Activated CD4-positive, alpha-beta memory T cell treated with anti-CD3 and anti-CD28 coated beads for 36 hours (primary cell): ENCODE measurements around the gene CIAO2A. TPM values are rescaled to one million over a fixed set of nuclear protein-coding genes. Genes with fewer than 3 reads are reported as not detected.

Source experiments
- CTCF ChIA-PET: fragments of 350-600 bp; sonication (Branson Sonifier 250); formaldehyde crosslinking; loops from one replicate; lab custom pipeline; 2021; ENCODE audit warnings: antibody characterized with exemption, inconsistent platforms; lab: Charles Lee
- POLR2A ChIA-PET: fragments of 350-600 bp; sonication (Branson Sonifier 250); formaldehyde crosslinking; loops from one replicate; lab custom pipeline; 2021; ENCODE audit warnings: antibody characterized with exemption; lab: Charles Lee
- DNase-seq: peaks from one replicate; pipeline ENCODE4 v3.0.0-alpha.2; 2020
- H3K27ac Mint-ChIP-seq: one replicate; pipeline ENCODE4 v1.8.0; 2021; ENCODE audit warnings: mixed read lengths
- H3K27me3 Mint-ChIP-seq: one replicate; pipeline ENCODE4 v1.8.0; 2021; ENCODE audit warnings: mixed read lengths
- H3K36me3 Mint-ChIP-seq: one replicate; pipeline ENCODE4 v1.8.0; 2021; ENCODE audit warnings: mixed read lengths
- H3K4me1 Mint-ChIP-seq: one replicate; pipeline ENCODE4 v1.8.0; 2021; ENCODE audit warnings: low read depth, mixed read lengths
- H3K4me3 Mint-ChIP-seq: one replicate; pipeline ENCODE4 v1.8.0; 2021; ENCODE audit warnings: mild to moderate bottlenecking, mixed read lengths
- H3K9me3 Mint-ChIP-seq: one replicate; pipeline ENCODE4 v1.8.0; 2021; ENCODE audit warnings: mixed read lengths
- intact Hi-C: fragments of 100-400 bp; cut with micrococcal nuclease; formaldehyde crosslinking; loops from one replicate; pipeline ENCODE4 v1.15.1; 2023
- total RNA-seq, 2 experiments: library from RNA; stranded (reverse); gene quantifications; one replicate each; pipeline ENCODE4 v1.2.3, GENCODE V29; 2021

The CIAO2A gene
- total RNA-seq, 2 experiments from 2014 or later, result 95.4 to 97.4 TPM

- Mint-ChIP-seq H3K27me3 (peaks cover 14% of the 10 kb centered on the region), H3K4me3 (no peak overlapping the region), H3K9me3 (no peaks in the 10 kb centered on the region), H3K27ac (no peak overlapping the region), H3K36me3 (no peaks in the 10 kb centered on the region), H3K4me1 (peaks cover 4% of the 10 kb centered on the region)
- ChIA-PET CTCF (interaction anchor here (0.6 to 2.9 kb wide), 2 partner anchors 154 to 298 kb away, joined by 3 to 17 read pairs; no protein-coding TSS in a partner anchor), POLR2A (no interaction called here)
- intact Hi-C loops, result no loop called here
- DNase-seq, result no peak
Measured at GRCh38 chr15:64050281-64051092, 43.2 kb downstream of the CIAO2A start.

GRCh38 chr15:64048781-64049460 lies 44.7 kb downstream of the CIAO2A start:
- ChIA-PET CTCF (interaction anchor here (0.5 to 10.7 kb wide), 7 partner anchors 10 to 379 kb away, joined by 3 to 160 read pairs (median 4); no protein-coding TSS in a partner anchor), POLR2A (no interaction called here)
- Mint-ChIP-seq H3K27me3 (peaks cover 17% of the 10 kb centered on the region), H3K27ac (no peak overlapping the region), H3K4me3 (no peak overlapping the region), H3K36me3 (no peaks in the 10 kb centered on the region), H3K4me1 (peaks cover 4% of the 10 kb centered on the region), H3K9me3 (no peaks in the 10 kb centered on the region)
- no peak for DNase-seq
- intact Hi-C loops, result loop anchor here (5.0 to 10.0 kb wide), 5 partner anchors 62 to 297 kb away; partner anchors contain the start of gene HERC1

- Mint-ChIP-seq H3K4me3 (peak within 1 kb of the TSS; percentile 53), H3K27ac (no peak within 1 kb of the TSS), H3K36me3 (no peaks in the 10 kb centered on the region), H3K27me3 (peaks cover 17% of the 10 kb centered on the region), H3K4me1 (peaks cover 4% of the 10 kb centered on the region), H3K9me3 (no peaks in the 10 kb centered on the region)
- ChIA-PET CTCF (interaction anchor here (0.6 to 10.7 kb wide), 69 partner anchors 9 to 604 kb away, joined by 3 to 160 read pairs (median 4); no protein-coding TSS in a partner anchor), POLR2A (interaction anchor here (1.3 to 1.9 kb wide), 3 partner anchors 37 to 101 kb away, joined by 4 to 6 read pairs (median 5); no protein-coding TSS in a partner anchor)
- intact Hi-C loops, result loop anchor here (1.0 to 10.0 kb wide), 6 partner anchors 37 to 294 kb away; partner anchors contain the start of gene HERC1
- peak; percentile 75 for DNase-seq
Measured at GRCh38 chr15:64046421-64047153, 47.1 kb downstream of the CIAO2A start, which contains the start of gene DAPK2. TSS of gene DAPK2 (minus strand) at chr15:64046485. CDS start at chr15:64040261, 6,224 bp downstream.

DNA sequence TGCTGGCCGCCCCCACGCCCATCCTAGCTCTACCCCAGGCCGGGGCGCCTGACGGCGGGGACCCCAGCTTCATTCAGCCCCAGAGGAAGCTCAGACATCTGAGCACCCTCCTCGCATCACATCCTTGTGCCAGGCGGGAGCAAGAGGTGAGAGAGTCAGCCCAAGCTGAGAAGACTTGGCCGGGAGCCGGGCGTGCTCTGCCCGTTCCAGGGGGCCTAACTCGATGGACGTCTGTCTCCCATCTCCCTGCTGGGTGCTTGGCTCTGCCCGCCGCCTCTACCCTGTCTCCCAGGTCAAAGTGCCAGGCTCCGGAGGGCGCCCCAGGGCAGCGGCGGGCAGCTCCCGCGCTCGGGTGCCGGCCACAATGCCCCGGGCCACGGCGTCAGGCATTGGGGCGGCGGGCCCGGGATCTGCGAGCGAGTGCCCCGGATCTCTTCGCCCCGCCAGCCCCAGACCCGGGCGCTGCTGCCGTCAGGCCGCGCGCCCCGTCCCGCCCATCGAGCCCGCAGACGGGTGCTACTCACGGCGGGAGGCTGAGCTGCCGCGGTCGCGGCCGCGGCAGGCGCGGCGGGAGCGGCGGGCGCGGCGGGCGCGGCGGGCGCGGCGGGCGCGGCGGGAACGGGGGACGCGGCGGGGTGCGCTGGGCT lies 47.7 kb downstream of the CIAO2A start:
- Mint-ChIP-seq H3K27ac (no peak overlapping the region), H3K4me1 (peaks cover 4% of the 10 kb centered on the region), H3K27me3 (peaks cover 17% of the 10 kb centered on the region), H3K4me3 (peak overlapping the region; percentile 44), H3K36me3 (no peaks in the 10 kb centered on the region), H3K9me3 (no peaks in the 10 kb centered on the region)
- CTCF ChIA-PET, result interaction anchor here (0.7 to 10.7 kb wide), 49 partner anchors 10 to 579 kb away, joined by 3 to 160 read pairs (median 5); no protein-coding TSS in a partner anchor
- DNase-seq, result peak; percentile 19
- intact Hi-C loops, result loop anchor here (1.0 to 10.0 kb wide), 6 partner anchors 37 to 294 kb away; partner anchors contain the start of gene HERC1
- POLR2A ChIA-PET, result interaction anchor here (1.3 to 1.9 kb wide), 3 partner anchors 36 to 100 kb away, joined by 4 to 6 read pairs (median 5); no protein-coding TSS in a partner anchor

DNA sequence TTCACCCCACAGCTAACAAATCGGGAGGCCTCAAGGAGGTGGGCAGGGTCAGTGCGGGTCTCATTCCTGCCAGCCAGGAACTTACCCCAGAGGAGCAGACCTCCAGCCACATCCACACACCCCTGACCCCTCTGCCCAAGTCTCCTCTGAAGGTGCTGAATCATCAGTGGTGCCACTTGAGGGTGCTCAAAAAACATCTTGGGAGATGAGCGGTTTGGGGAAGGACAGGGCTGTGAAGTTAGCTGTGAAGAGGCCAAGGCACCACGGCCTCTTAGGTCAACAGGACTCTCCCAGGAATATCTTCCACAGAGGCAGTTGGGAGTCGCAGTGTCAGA lies 48.6 kb downstream of the CIAO2A start:
- no peaks in the 10 kb centered on the region for H3K9me3 Mint-ChIP-seq
- ChIA-PET CTCF (interaction anchor here (0.7 to 10.7 kb wide), 15 partner anchors 9 to 292 kb away, joined by 3 to 160 read pairs (median 5); no protein-coding TSS in a partner anchor), POLR2A (interaction anchor here (1.5 to 1.9 kb wide), 2 partner anchors 74 to 100 kb away, joined by 5 to 6 read pairs; no protein-coding TSS in a partner anchor)
- DNase-seq, result no peak
- intact Hi-C loops, result loop anchor here (5.0 to 10.0 kb wide), 5 partner anchors 58 to 293 kb away; partner anchors contain the start of gene HERC1
- peaks cover 17% of the 10 kb centered on the region for H3K27me3 Mint-ChIP-seq
- no peaks in the 10 kb centered on the region for H3K36me3 Mint-ChIP-seq
- H3K4me1 Mint-ChIP-seq, result peaks cover 4% of the 10 kb centered on the region
- H3K4me3 Mint-ChIP-seq, result no peak overlapping the region
- H3K27ac Mint-ChIP-seq, result no peak overlapping the region

DNA sequence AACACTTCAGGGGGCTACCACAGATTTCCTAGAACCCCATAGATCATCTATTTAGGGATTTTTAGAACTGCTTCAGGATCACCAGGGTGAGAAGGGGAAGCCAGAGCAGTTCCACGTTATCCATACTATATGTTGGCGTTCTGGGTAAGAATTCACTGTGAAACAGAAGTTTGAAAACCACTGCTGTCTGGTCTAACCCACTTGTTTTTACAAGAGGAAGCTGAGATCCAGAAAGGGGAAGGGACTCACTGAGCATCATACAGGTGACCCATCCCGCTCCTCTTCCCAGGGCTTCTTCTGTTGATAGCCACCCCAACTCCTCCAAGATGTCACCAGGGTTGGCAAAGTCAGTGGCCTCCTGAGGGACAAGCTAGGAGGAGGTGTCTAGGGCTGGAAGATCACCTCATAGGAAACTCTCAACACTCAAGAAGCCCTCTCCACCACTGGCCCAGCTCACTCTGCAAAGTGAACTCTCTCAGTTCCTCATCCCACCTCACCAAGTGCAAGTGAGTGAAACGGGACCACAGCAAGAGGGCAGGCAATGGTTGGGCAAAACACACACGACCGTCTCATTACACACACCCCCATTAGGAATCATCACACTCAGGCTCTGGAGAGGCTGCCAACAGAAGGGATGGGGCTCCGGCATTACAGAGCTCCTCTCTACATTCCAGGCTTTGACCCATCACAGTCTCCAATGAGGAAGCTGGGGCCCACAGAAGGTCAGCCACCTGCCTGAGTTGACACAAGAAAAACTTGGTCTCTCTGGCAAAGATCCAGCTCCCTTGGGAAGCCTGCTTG lies 49.1 kb downstream of the CIAO2A start:
- Mint-ChIP-seq H3K9me3 (no peaks in the 10 kb centered on the region), H3K36me3 (no peaks in the 10 kb centered on the region), H3K27me3 (peaks cover 17% of the 10 kb centered on the region), H3K4me1 (peaks cover 4% of the 10 kb centered on the region), H3K27ac (no peak overlapping the region), H3K4me3 (no peak overlapping the region)
- POLR2A ChIA-PET, result no interaction called here
- CTCF ChIA-PET, result interaction anchor here (0.7 to 10.7 kb wide), 10 partner anchors 13 to 292 kb away, joined by 3 to 160 read pairs (median 6); no protein-coding TSS in a partner anchor
- no peak for DNase-seq
- intact Hi-C loops, result loop anchor here (5.0 to 10.0 kb wide), 5 partner anchors 57 to 292 kb away; partner anchors contain the start of gene HERC1

GRCh38 chr15:64038878-64039610 lies 54.6 kb downstream of the CIAO2A start:
- Mint-ChIP-seq H3K4me3 (no peak overlapping the region), H3K9me3 (no peaks in the 10 kb centered on the region), H3K27me3 (no peaks in the 10 kb centered on the region), H3K27ac (no peak overlapping the region), H3K4me1 (no peaks in the 10 kb centered on the region), H3K36me3 (no peaks in the 10 kb centered on the region)
- ChIA-PET CTCF (interaction anchor here (1.0 to 10.7 kb wide), 4 partner anchors 9 to 570 kb away, joined by 3 to 160 read pairs (median 4); no protein-coding TSS in a partner anchor), POLR2A (no interaction called here)
- DNase-seq, result no peak
- intact Hi-C loops, result no loop called here

GRCh38 chr15:64037966-64038365 lies 55.7 kb downstream of the CIAO2A start:
- Mint-ChIP-seq H3K4me3 (no peak overlapping the region), H3K36me3 (no peaks in the 10 kb centered on the region), H3K9me3 (no peaks in the 10 kb centered on the region), H3K27ac (no peak overlapping the region), H3K27me3 (no peaks in the 10 kb centered on the region), H3K4me1 (no peaks in the 10 kb centered on the region)
- POLR2A ChIA-PET, result no interaction called here
- DNase-seq, result no peak
- intact Hi-C loops, result no loop called here
- CTCF ChIA-PET, result no interaction called here

- POLR2A ChIA-PET, result no interaction called here
- intact Hi-C loops, result no loop called here
- H3K27ac Mint-ChIP-seq, result no peak overlapping the region
- no peak for DNase-seq
- H3K4me3 Mint-ChIP-seq, result no peak overlapping the region
- H3K36me3 Mint-ChIP-seq, result no peaks in the 10 kb centered on the region
- H3K27me3 Mint-ChIP-seq, result no peaks in the 10 kb centered on the region
- H3K4me1 Mint-ChIP-seq, result no peaks in the 10 kb centered on the region
- CTCF ChIA-PET, result interaction anchor here (0.7 to 0.8 kb wide), 2 partner anchors 10 to 34 kb away, joined by 3 read pairs; partner anchors contain the start of gene DAPK2
- no peaks in the 10 kb centered on the region for H3K9me3 Mint-ChIP-seq
Measured at GRCh38 chr15:64037116-64037515, 56.5 kb downstream of the CIAO2A start.

GRCh38 chr15:64035525-64035924 lies 58.1 kb downstream of the CIAO2A start:
- ChIA-PET POLR2A (no interaction called here), CTCF (interaction anchor here (0.8 kb wide), 1 partner anchor 10 kb away, joined by 3 read pairs; no protein-coding TSS in a partner anchor)
- no peak overlapping the region for H3K4me3 Mint-ChIP-seq
- peaks cover 2% of the 10 kb centered on the region for H3K27me3 Mint-ChIP-seq
- no peak overlapping the region for H3K27ac Mint-ChIP-seq
- H3K4me1 Mint-ChIP-seq, result no peaks in the 10 kb centered on the region
- intact Hi-C loops, result no loop called here
- H3K36me3 Mint-ChIP-seq, result no peaks in the 10 kb centered on the region
- DNase-seq, result no peak
- no peaks in the 10 kb centered on the region for H3K9me3 Mint-ChIP-seq
